ENCODE data around the gene PUM1. TPM values are rescaled to one million over a fixed set of nuclear protein-coding genes. Genes with fewer than 3 reads are reported as not detected.

PUM1 gene
- total and polyA plus RNA-seq, 2 of the 8 experiments (the other 6 are each of a cell fraction or from before 2014, with no cell fraction given) = 122 to 177 TPM

- TF ChIP-seq HDAC2 (IDR thresholded peaks at IDR 0.05; ENCODE audit: borderline replicate concordance in 1 of 2, low read depth in 2 of 2, low read length in 2 of 2) (no peak), TBP (IDR thresholded peaks at IDR 0.05; ENCODE audit: low read depth, low read length) (no peak), SAP30 (IDR thresholded peaks at IDR 0.05; ENCODE audit: insufficient read depth, insufficient replicate concordance, low read length) (no peak), GTF2F1 (IDR thresholded peaks at IDR 0.05; ENCODE audit: borderline replicate concordance, low read depth, low read length) (no peak), JUN (IDR thresholded peaks at IDR 0.05; ENCODE audit: low read depth, low read length) (no peak), CEBPB (IDR thresholded peaks at IDR 0.05; ENCODE audit: low read depth, low read length) (no peak)
These were observed 74.9 kb downstream of the PUM1 start (continued) for GRCh38 chr1:30990591-30990990.

All from H1 (cell line).